HK-2 (cell line): Measurements from ENCODE around the gene CDPF1.

Source experiments
- DNase-seq: peaks from one replicate; pipeline ENCODE4 v3.0.0-alpha.2; 2018; ENCODE audit not compliant: unreplicated experiment

Gene CDPF1

DNA sequence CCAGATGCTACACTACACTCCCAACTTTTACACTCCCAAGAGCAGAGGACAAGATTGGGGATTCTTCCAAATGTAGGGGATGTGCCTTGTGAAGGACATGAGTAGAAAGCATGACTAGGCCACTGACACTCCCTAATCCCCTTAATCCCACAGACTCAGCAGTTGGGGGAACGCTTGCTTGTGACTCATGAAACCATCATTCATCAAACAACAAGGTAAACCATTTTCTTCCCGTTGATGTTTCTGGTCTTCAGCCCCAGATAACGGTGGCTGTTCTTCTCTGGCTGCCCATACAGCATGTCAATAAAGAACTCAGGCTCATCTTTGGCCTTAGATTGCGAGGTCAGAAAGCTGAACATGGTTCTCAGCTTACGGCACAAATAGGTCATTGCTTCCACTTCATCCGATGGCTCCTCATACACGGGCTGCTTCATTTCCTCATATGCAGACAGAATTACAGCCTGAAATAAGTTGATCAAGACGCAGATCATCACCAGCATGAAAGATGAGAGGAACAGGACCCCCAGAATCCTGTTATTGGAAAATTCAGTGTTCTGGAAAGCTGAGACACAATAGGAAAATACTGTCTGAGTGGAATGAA, 6.4 kb upstream of the CDPF1 start:
- no peak for DNase-seq

- no peak for DNase-seq
Observed at GRCh38 chr22:46251816-46252380, 1.8 kb upstream of the CDPF1 start.

DNA sequence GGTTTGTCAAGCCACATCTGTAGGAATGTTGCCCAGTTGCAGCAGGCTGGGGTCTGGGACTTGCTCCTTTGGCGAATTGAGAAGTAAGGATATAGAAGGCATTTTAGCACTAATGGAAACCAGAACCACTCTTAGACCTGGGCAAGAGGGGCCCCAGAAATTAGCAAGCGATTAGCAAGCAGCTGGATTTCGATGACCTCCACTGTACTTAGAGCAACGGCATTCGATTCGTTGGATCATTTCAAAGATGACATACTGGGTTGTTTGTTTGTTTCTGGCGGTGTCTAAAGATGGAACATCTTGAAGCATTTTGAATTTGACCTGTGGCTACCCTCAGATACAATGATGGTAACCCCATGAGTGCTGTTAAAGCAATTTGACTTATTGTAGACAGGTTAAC, 1.2 kb upstream of the CDPF1 start:
- DNase-seq: no peak

DNA sequence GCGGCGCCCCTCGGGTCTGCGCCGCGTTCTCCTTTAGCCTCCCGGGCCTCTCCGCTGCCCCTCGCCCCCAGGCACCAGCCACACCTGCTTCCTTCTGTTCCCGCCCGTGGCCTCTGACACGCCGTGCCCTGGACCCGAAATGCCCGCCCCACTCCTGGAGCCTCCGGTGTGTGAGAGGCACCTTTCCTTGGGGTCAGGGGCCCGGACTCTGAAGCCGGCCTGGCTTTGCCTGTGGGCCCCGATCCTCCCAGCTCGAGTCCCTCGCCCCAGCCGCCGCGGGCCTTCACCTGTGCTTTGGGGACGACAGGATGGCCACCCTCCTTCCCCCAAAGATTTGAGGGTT, 661 bp upstream of the CDPF1 start:
- no peak for DNase-seq

- DNase-seq: no peak
Observed at GRCh38 chr22:46247443-46247975, 2.6 kb downstream of the CDPF1 start.

DNA sequence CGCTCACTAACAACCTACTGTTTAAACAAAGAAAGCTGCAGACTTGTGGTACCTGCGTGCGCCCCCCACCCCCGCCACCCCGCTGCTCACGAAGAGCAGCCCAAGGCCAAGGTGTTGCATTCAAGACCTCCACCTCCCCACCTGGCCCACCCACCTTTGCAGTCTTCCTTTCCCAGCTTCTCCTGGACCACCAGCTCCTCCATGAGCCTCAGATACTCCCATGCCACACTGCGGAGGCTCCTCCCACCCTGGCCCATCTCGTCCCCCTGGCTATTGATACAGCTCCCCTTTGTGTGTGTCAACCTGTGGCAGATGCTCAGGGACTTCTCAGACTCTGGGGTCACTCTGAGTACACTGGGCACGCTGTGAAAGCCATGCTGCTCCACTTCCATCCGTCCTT, 3.9 kb downstream of the CDPF1 start:
- DNase-seq: no peak

DNA sequence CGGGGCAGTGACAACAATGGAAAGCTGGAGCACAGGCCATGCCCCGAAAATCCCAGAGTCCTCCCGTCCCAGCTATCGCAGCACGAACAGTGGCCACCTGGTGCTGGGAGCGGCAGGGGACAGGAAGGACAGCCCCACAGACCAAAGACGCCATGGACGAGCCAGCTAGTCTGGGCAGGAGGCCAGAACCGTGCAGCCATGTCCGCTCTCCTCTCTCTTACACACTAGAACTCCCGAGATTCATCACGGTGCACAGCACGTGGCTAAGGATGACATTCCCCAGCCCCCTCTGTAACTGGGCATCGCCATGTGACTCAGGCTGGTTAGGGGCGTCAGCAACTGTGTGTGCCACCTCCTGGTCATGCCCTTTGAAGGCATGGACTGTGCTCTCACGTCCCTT, 4.6 kb downstream of the CDPF1 start:
- DNase-seq: no peak

DNA sequence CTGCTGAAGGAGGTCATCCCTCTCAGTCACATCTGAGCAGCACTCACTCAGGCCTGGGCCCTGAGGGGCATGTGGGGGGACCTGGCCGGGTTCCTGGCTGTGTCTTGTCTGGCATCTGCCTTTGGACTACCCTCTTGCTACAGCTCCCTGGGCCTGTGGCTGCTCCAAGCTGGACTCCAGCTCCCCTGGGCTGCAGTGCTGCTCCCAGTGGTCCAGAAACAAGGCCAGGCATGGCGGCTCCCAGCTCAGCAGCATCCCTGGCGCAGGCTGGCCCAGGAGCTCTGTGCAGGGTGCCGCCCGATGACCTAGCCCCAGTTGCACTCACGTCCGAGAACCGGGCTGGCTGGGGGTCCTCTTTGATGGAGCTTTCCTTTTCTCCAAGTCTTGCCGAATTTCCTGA, 5.3 kb downstream of the CDPF1 start:
- DNase-seq: no peak

- DNase-seq: no peak
Observed at GRCh38 chr22:46242076-46242475, 8.0 kb downstream of the CDPF1 start.

DNA sequence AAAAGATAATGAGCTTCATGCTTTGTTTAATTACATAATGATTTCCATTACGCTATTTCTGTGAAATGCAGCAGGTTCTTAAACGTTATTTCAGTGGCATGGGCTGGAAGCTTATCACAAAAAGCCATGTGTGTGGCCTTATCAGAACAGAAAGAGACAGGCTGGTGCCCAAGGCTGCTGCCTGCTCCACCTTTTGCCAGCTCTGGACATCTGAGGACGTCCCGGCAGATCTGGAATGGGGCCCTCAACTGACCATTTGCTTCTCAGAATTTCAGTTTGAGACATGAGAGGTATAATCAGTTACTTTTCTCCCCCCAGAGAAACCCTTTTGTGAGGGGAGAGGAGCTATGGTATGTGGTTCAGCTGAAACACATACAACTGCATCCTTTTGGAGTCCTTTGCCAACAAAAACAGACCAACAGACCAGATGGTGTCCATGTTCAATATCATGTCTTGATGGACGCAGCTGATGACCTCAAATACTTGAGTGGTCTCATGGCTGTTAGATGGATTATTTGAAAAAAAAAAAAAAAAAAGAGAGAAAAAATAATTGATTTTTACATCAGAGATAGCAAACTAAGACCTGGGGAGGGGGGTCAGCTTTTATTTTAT, 8.6 kb downstream of the CDPF1 start:
- DNase-seq: no peak

DNA sequence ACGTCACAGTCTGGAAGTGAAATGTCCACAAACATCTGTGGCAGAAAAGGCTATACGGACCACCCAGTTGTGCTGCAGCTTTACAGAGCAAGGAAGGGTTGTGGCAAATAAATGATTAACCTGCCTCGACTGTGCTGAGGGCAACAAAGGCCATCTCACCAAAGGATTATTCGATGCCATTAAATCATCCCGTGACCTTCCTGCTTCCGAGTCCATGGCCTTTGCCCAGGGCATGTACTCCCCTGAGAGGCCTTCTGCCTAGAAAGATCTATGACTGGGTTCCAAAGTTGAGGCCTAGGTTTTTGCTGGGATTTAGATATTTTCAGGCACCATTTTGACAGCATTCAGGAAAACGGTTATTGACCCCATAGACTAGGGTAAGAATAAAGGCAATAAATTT, 9.2 kb downstream of the CDPF1 start:
- DNase-seq: no peak

DNA sequence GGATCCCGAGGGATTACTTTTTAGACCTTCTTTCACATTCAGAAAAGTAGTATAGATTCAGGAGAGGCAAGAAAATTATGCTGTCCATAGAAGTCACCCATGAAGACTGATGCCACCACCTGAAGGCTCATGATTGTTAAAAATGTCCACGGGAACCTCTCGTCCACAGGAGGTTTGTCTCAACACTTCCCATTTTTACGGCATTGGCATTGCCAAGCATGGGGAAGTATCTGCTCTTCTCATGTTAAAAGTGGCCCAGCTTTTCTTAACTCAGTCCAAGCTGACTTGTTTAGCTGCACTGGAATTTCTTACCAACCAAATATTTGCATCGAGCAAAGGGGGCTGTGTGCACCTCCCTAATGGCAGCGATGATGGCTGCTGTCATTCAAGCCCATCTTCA, 9.6 kb downstream of the CDPF1 start:
- no peak for DNase-seq

- no peak for DNase-seq
Observed at GRCh38 chr22:46240073-46240472, 10.0 kb downstream of the CDPF1 start.

- DNase-seq: no peak
Observed at GRCh38 chr22:46239261-46240048, 10.6 kb downstream of the CDPF1 start.

DNA sequence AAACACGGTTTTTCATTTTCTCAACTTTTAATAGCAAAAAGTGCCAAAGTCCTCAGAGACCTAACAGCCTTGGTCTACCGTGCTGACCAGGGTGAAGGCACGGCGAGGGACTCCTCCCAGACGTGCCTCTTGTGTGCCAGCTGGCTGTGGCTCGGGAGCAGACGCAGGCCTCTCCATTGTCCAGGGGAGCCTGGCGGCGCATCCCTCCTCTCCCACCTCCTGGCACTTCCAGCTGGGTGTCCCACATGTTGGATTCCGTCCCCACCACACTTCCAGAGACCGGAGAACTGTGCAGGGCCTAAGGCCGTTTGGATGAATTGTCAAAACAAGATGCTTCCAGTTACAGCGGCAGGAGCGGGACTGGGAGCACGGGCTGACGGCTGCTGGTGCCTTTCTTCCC, 11.6 kb downstream of the CDPF1 start:
- DNase-seq: no peak

- DNase-seq: no peak
Observed at GRCh38 chr22:46237453-46238124, 12.5 kb downstream of the CDPF1 start.

DNA sequence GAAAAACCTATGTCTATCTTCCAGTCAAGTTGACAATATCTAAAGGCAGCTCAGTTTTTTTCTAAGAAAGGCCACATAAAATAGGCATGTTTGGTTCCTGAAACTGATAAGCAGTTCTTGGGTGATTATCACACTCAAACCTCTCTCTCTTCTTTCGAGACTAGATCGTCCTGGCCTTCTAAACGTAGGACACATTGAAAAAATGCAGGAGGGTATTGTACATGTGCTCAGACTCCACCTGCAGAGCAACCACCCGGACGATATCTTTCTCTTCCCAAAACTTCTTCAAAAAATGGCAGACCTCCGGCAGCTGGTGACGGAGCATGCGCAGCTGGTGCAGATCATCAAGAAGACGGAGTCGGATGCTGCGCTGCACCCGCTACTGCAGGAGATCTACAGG, 15.1 kb downstream of the CDPF1 start:
- DNase-seq: no peak

GRCh38 chr22:46233231-46233630, 16.9 kb downstream of the CDPF1 start:
- no peak for DNase-seq

DNA sequence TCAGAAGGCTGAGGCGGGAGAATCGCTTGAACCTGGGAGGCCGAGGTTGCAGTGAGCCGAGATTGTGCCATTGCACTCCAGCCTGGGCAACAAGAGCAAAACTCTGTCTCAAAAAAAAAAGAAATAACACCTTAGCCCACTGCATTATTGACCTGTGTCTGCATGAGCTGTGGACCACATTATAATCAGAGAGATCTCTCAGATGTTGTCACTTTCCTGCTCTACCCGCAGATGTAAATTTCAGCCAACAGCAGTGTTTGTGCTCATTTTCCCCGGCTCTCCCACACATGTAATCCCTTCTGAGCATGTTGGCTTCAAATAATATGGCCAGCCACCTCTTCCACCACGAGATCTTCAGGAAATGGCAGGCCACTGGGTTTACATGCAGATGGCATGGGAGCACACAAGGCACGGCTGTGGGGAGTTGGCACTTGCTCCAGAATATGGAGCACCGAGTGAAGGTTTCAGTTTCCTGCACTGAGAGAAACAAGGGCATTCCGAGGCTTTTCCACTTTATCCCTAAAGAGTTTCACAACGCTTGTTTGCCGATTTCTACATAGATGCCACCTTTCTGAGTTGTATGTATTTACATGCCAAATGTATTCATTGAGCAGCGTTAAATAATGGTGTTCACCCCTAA, 19.7 kb downstream of the CDPF1 start:
- DNase-seq: no peak

DNA sequence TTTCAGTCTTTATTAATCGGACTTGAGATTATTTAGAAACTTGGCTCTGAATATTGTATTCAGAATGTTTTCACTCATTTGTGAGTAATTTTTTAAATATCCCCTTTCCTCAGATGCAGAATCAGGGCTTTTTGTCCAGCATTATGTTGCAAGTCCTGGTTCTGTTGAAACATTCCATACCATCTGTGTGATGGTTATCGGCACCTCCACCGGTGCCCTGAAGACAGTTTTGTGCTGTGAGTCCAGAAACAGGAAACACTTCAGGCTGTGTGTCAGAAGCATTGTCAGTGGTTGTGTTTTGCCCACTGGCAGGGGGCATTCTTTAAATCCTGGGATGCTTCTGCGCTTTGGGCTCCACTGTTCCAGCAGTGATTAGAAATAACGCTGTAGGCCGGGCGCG, 20.4 kb downstream of the CDPF1 start:
- DNase-seq: no peak

- DNase-seq: no peak
Observed at GRCh38 chr22:46226577-46226976, 23.5 kb downstream of the CDPF1 start.

- no peak for DNase-seq
Observed at GRCh38 chr22:46225631-46226030, 24.5 kb downstream of the CDPF1 start.
